ENCODE data around the gene CDX2.

Gene CDX2

GRCh38 chr13:27960362-27961226 lies 8.5 kb downstream of the CDX2 start:
- Mint-ChIP-seq H3K27ac (no peak overlapping the region), H3K27me3 (ENCODE audit: low read depth, poor library complexity) (peaks cover 11% of the 10 kb centered on the region), H3K36me3 (ENCODE audit: low read depth) (no peaks in the 10 kb centered on the region), H3K4me3 (peak overlapping the region; percentile 78), H3K9me3 (no peaks in the 10 kb centered on the region), H3K4me1 (peaks cover 70% of the 10 kb centered on the region)
- peak; percentile 59 for TF ChIP-seq CTCF (IDR thresholded peaks at IDR 0.05)
- peak; percentile 82 for DNase-seq

DNA sequence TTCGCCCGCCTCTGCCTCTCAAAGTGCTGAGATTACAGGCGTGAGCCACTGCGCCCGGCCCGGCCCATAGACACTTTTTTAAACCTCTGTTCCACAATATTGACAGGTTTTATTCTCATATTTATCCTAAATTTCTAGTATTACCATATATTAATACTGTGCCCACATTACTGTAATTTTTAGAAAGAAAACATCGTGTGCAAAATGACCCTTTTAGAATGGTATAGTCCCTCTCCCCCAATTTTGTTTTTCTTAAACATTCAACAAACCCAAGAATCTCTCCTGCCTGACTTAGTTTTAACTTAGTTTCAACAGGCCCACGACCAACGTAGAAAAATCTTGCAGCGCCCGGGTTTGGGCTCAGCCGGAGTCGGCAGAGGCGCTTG lies 9.1 kb downstream of the CDX2 start:
- no peak overlapping the region for H3K27ac Mint-ChIP-seq
- no peaks in the 10 kb centered on the region for H3K36me3 Mint-ChIP-seq (ENCODE audit: low read depth)
- peaks cover 11% of the 10 kb centered on the region for H3K27me3 Mint-ChIP-seq (ENCODE audit: low read depth, poor library complexity)
- TF ChIP-seq CTCF (IDR thresholded peaks at IDR 0.05), result no peak
- no peak for DNase-seq
- H3K4me1 Mint-ChIP-seq, result peaks cover 70% of the 10 kb centered on the region
- H3K4me3 Mint-ChIP-seq, result peak overlapping the region; percentile 78
- H3K9me3 Mint-ChIP-seq, result no peaks in the 10 kb centered on the region

DNA sequence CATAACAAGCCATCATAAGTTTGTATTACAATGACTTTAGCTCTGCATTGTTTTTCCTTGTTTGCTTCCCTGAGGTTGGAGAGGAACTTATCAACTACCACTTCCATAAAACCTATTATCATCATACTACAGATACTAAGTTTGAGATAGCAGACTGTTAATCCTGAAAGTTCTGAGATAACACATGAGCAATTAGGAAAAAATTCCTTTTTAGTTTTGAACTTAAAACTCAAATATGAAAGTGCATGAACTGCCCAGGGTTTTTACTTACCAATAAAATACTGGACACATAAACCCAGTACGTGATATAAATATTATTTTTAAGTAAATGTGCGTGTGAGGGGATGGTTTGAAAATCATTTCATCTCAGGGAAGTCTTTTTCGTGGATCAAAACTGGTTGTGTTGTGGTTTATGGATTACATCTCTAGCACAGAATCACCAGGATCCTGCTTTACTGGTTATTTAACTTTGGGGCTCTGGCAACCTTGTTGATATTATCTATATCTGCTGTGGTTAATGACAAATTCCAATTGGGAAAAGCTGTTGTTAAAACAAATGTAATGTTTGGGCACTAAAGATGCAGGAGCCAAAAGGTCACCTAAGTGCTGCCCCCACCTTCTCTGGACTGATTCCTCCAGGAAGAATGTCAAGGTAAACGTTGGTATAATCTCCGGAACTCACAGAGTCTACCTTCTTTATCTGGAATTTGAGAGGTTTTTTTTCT lies 12.4 kb downstream of the CDX2 start:
- no peaks in the 10 kb centered on the region for H3K9me3 Mint-ChIP-seq
- H3K36me3 Mint-ChIP-seq (ENCODE audit: low read depth), result no peaks in the 10 kb centered on the region
- no peak for TF ChIP-seq CTCF (IDR thresholded peaks at IDR 0.05)
- H3K27ac Mint-ChIP-seq, result no peak overlapping the region
- H3K4me3 Mint-ChIP-seq, result no peak overlapping the region
- peaks cover 50% of the 10 kb centered on the region for H3K4me1 Mint-ChIP-seq
- no peak for DNase-seq
- H3K27me3 Mint-ChIP-seq (ENCODE audit: low read depth, poor library complexity), result peaks cover 25% of the 10 kb centered on the region

GRCh38 chr13:27955014-27955591 lies 14.0 kb downstream of the CDX2 start:
- H3K4me3 Mint-ChIP-seq, result peak overlapping the region; percentile 90
- peaks cover 35% of the 10 kb centered on the region for H3K27me3 Mint-ChIP-seq (ENCODE audit: low read depth, poor library complexity)
- no peak overlapping the region for H3K27ac Mint-ChIP-seq
- H3K9me3 Mint-ChIP-seq, result peaks cover 4% of the 10 kb centered on the region
- H3K36me3 Mint-ChIP-seq (ENCODE audit: low read depth), result no peaks in the 10 kb centered on the region
- no peak for TF ChIP-seq CTCF (IDR thresholded peaks at IDR 0.05)
- H3K4me1 Mint-ChIP-seq, result peaks cover 41% of the 10 kb centered on the region
- no peak for DNase-seq

DNA sequence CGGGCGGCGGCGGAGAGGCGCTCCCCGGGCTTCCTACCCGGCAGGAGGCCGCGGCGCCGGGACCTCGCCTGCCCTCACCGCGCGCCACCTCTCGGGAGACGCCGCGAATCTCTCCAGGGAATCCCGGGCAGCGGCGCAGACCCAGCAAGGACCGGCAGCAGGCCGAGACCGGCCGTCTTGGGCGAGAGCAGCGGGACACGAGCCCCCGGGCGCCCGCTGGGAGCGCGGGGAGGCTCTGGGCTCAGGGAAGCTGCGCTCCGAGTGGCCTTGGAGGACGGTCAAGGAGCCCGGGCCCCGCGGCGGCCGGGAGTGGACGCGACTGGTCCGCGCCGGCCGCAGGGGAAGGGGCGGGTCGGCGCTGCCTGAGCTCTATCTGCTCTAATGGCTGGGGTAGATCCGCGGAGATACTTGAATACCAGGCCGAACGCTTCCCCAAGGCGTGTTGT lies 14.7 kb downstream of the CDX2 start:
- peaks cover 8% of the 10 kb centered on the region for H3K9me3 Mint-ChIP-seq
- TF ChIP-seq CTCF (IDR thresholded peaks at IDR 0.05), result no peak
- H3K4me3 Mint-ChIP-seq, result peak overlapping the region; percentile 90
- peaks cover 33% of the 10 kb centered on the region for H3K27me3 Mint-ChIP-seq (ENCODE audit: low read depth, poor library complexity)
- peak; percentile 72 for DNase-seq
- no peak overlapping the region for H3K27ac Mint-ChIP-seq
- no peaks in the 10 kb centered on the region for H3K36me3 Mint-ChIP-seq (ENCODE audit: low read depth)
- peaks cover 34% of the 10 kb centered on the region for H3K4me1 Mint-ChIP-seq
